DND-41 (cell line): ENCODE measurements around the gene NEURL1B.

Source experiments
- ATAC-seq: fragments of 200-7000 bp; cut with Tn5 transposase; 3 replicates; pipeline ENCODE4 v1.9.1; 2021; ENCODE audit warnings: low read depth; ENCODE audit not compliant: insufficient read depth
- DNase-seq: peaks from one replicate; pipeline ENCODE4 v3.0.0-alpha.2; 2020
- H2AFZ ChIP-seq: 2 replicates; pipeline ENCODE4 v1.6.0; 2012; ENCODE audit warnings: low read depth, low read length
- H3K27ac ChIP-seq: 2 replicates; pipeline ENCODE4 v1.5.1; 2012; ENCODE audit warnings: low read length, inconsistent platforms
- H3K27me3 ChIP-seq: fragments of 200-600 bp; sonication (generic); 2 replicates; pipeline ENCODE4 v1.6.0; 2012; ENCODE audit warnings: low read length, mild to moderate bottlenecking, inconsistent platforms; ENCODE audit not compliant: insufficient read depth, poor library complexity
- H3K36me3 ChIP-seq: 2 replicates; pipeline ENCODE4 v1.5.1; 2012; ENCODE audit warnings: low read length, inconsistent platforms; ENCODE audit not compliant: insufficient read depth
- H3K4me1 ChIP-seq: 2 replicates; pipeline ENCODE4 v1.5.1; 2012; ENCODE audit warnings: mild to moderate bottlenecking, low read length; ENCODE audit not compliant: insufficient read depth
- H3K4me2 ChIP-seq: 2 replicates; pipeline ENCODE4 v1.6.0; 2012; ENCODE audit warnings: mild to moderate bottlenecking, moderate library complexity, low read length, inconsistent platforms; ENCODE audit not compliant: insufficient read depth
- H3K4me3 ChIP-seq, 2 experiments: fragments of 200-600 bp in 1 of 2; shearing (Covaris generic) in 1 of 2; 2 replicates each; pipeline ENCODE4 v1.5.1; 2012 to 2016; ENCODE audit warnings: inconsistent platforms in 2 of 2, low read length in 2 of 2, mild to moderate bottlenecking in 2 of 2, low read depth in 1 of 2, moderate library complexity in 1 of 2
- H3K79me2 ChIP-seq: 2 replicates; pipeline ENCODE4 v1.6.0; 2012; ENCODE audit warnings: low read length, inconsistent platforms; ENCODE audit not compliant: insufficient read depth
- H3K9ac ChIP-seq: 2 replicates; pipeline ENCODE4 v1.6.0; 2012; ENCODE audit warnings: low read depth, mild to moderate bottlenecking, inconsistent platforms, low read length, moderate library complexity
- H3K9me3 ChIP-seq: 2 replicates; pipeline ENCODE4 v1.5.1; 2012; ENCODE audit warnings: low read length, moderate library complexity, mild to moderate bottlenecking, inconsistent platforms; ENCODE audit not compliant: insufficient read depth, severe bottlenecking
- H4K20me1 ChIP-seq: 2 replicates; pipeline ENCODE4 v1.6.0; 2012; ENCODE audit warnings: low read length; ENCODE audit not compliant: insufficient read depth
- CTCF ChIP-seq: IDR thresholded peaks from 2 replicates; pipeline ENCODE4 v1.5.1; 2012; ENCODE audit warnings: borderline replicate concordance, low read length, moderate library complexity, mild to moderate bottlenecking; ENCODE audit not compliant: poor library complexity, severe bottlenecking; ENCODE audit errors: extremely low read depth
- EZH2 ChIP-seq: IDR thresholded peaks from 3 replicates; pipeline ENCODE4 v1.6.1; 2012; ENCODE audit warnings: borderline replicate concordance, low read depth, mild to moderate bottlenecking, moderate library complexity, low read length, inconsistent platforms; ENCODE audit not compliant: severe bottlenecking

NEURL1B gene

DNA sequence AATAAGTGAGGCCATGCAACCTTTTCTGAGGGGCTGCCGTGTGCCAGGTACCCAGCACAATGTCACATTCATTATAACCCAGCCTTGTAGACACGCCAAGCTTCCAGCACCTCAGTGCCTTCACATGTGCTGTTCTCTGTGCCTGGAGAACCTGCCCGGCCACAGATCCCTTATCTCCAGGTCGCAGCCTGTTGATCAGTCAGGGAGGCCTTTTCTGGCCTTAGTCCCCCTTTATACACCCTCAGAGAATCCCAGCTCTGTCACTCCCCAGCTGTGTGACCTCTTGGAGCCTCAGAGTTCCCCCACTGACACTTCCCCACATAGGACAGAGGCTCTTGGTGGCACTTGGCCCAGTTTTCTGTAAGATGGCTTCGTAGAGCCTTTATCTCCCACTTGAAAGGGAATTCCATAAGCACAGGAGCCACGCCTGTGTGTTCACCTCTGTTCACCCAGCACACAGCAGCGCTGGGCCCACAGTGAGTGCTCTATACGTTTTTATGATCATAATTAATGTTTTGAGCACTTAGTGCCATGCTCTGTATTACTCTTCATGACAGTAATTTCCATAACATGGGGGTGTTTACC, 38.7 kb downstream of the NEURL1B start:
- Histone ChIP-seq H3K9me3 (no peaks in the 10 kb centered on the region), H3K27me3 (no peaks in the 10 kb centered on the region), H3K4me2 (no peak overlapping the region), H3K9ac (no peak overlapping the region), H3K4me1 (no peaks in the 10 kb centered on the region), H3K4me3 (no peak overlapping the region), H2AFZ (no peak overlapping the region), H3K36me3 (no peaks in the 10 kb centered on the region), H3K27ac (no peak overlapping the region), H3K79me2 (no peaks in the 10 kb centered on the region), H4K20me1 (no peaks in the 10 kb centered on the region)
- ATAC-seq, result no peak
- DNase-seq, result no peak
- TF ChIP-seq EZH2 (no peak), CTCF (no peak)

DNA sequence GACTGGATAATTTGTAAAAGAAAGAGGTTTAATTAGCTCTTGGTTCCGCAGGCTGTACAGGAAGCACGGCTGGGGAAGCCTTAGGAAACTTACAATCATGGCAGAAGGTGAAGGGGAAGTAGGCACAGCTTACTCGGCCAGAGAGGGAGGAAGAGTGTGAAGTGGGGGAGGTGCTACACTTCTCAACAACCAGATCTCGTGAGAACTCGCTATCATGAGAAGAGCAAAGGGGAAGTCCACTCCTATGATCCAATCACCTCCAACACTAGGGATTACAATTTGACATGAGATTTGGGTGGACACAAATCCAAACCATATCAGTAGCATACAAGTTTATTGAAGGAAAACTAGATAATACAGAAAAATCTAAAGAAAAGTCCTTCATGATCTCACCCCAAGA, 39.9 kb downstream of the NEURL1B start:
- Histone ChIP-seq H3K4me3 (no peak overlapping the region), H3K36me3 (no peaks in the 10 kb centered on the region), H4K20me1 (no peaks in the 10 kb centered on the region), H3K9ac (no peak overlapping the region), H2AFZ (no peak overlapping the region), H3K4me1 (no peaks in the 10 kb centered on the region), H3K79me2 (no peaks in the 10 kb centered on the region), H3K9me3 (no peaks in the 10 kb centered on the region), H3K27me3 (no peaks in the 10 kb centered on the region), H3K4me2 (no peak overlapping the region), H3K27ac (no peak overlapping the region)
- ATAC-seq (no peak), DNase-seq (no peak)
- TF ChIP-seq EZH2 (no peak), CTCF (no peak)

DNA sequence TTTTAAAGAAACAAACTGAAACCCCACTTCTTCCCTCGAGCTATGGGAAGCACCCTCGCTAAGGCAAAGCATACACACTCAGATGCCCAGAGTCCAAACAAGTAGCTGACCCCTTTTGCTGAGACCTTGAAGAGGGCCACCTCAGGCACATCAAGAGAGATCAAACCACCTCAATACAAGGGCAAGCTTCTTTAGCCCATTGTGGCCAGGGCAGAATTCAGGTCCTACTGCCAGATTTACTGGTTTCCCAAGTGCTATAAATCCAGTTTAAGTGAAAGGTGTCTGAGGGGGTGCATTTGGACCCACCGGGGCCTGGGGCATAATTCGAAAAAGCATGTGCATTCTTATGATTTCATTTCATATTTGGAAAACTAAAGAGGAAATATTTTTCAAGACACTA, 40.4 kb downstream of the NEURL1B start:
- Histone ChIP-seq H3K36me3 (no peaks in the 10 kb centered on the region), H3K9ac (no peak overlapping the region), H3K27ac (no peak overlapping the region), H3K9me3 (no peaks in the 10 kb centered on the region), H3K4me1 (no peaks in the 10 kb centered on the region), H3K79me2 (no peaks in the 10 kb centered on the region), H4K20me1 (no peaks in the 10 kb centered on the region), H2AFZ (no peak overlapping the region), H3K4me2 (no peak overlapping the region), H3K4me3 (no peak overlapping the region), H3K27me3 (no peaks in the 10 kb centered on the region)
- no peak for TF ChIP-seq CTCF
- TF ChIP-seq EZH2, result no peak
- ATAC-seq (no peak), DNase-seq (no peak)

DNA sequence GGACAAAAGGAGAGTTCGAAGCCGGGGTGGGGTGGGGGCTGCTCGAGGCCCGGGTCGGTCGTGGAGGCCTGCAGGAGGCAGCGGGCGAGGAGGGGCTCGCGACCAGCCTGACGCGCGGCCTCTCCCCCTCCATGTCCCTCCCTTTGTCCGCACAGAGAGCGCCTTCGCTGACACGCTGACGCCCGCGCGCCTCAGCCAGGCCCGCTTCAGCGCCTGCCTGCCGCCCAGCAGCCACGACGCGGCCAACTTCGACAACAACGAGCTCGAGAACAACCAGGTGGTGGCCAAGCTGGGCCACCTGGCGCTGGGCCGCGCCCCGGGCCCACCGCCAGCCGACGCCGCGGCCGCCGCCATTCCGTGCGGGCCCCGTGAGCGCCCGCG, 42.2 kb downstream of the NEURL1B start:
- Histone ChIP-seq H3K9ac (no peak overlapping the region), H3K27me3 (no peaks in the 10 kb centered on the region), H3K4me3 (no peak overlapping the region), H2AFZ (no peak overlapping the region), H3K36me3 (no peaks in the 10 kb centered on the region), H4K20me1 (no peaks in the 10 kb centered on the region), H3K9me3 (no peaks in the 10 kb centered on the region), H3K4me1 (peaks cover 4% of the 10 kb centered on the region), H3K4me2 (no peak overlapping the region), H3K79me2 (no peaks in the 10 kb centered on the region), H3K27ac (no peak overlapping the region)
- TF ChIP-seq EZH2 (no peak), CTCF (no peak)
- ATAC-seq (no peak), DNase-seq (no peak)
